ENCODE measurements around the gene POLD2.

POLD2 gene

DNA sequence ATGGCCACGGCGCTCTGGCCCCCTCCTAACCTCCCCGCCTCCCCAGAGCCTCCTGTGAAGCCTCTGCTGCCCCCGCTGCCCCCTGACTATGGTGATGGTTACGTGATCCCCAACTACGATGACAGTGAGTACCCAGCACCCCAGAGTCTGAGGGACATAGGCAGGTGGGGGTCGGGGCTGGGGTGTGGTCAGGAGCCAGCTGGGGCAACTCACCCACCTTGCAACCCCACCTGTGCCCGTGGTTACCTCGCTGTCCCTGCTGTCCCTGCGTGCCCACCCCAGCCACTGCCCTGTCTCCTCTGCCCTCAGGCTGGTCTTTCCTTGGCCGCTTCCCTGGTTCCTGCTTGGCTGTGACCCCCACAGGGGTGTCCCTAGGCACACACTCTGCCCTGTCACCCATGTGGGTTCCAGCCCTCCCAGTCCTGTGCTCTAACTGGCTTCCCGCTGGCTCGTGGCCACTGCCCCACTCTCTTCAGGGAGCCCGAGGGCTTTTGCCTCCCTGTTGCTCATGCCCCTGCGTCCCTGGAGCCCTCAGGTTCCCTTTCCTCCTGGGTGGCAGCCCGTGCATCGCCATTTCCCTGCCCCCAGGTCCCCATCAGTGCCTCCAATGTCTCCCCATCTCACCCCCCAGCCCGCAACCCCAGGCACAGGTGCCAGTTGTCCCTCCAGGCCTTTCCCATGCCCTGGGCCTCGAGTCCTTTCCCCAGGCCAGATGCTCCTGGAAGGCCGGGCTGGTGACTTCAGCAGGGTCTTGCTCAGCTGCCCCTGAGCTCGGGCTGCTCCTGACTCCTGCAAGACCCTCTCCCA lies 15.2 kb downstream of the POLD2 start:
- no peak for DNase-seq (ENCODE audit: low read depth)
- TF ChIP-seq POLR2A (IDR thresholded peaks at IDR 0.05; ENCODE audit: extremely low read depth, insufficient read length) = no peak
- no peak for TF ChIP-seq MAX (IDR thresholded peaks at IDR 0.05; ENCODE audit: low read depth, low read length)
- TF ChIP-seq CTCF (IDR thresholded peaks at IDR 0.05; ENCODE audit: low read depth, low read length) = no peak
- no peak for TF ChIP-seq MYC (IDR thresholded peaks at IDR 0.05; ENCODE audit: low read depth, low read length)
- H3K4me3 ChIP-seq (ENCODE audit: low read depth, low read length) = no peak overlapping the region

DNA sequence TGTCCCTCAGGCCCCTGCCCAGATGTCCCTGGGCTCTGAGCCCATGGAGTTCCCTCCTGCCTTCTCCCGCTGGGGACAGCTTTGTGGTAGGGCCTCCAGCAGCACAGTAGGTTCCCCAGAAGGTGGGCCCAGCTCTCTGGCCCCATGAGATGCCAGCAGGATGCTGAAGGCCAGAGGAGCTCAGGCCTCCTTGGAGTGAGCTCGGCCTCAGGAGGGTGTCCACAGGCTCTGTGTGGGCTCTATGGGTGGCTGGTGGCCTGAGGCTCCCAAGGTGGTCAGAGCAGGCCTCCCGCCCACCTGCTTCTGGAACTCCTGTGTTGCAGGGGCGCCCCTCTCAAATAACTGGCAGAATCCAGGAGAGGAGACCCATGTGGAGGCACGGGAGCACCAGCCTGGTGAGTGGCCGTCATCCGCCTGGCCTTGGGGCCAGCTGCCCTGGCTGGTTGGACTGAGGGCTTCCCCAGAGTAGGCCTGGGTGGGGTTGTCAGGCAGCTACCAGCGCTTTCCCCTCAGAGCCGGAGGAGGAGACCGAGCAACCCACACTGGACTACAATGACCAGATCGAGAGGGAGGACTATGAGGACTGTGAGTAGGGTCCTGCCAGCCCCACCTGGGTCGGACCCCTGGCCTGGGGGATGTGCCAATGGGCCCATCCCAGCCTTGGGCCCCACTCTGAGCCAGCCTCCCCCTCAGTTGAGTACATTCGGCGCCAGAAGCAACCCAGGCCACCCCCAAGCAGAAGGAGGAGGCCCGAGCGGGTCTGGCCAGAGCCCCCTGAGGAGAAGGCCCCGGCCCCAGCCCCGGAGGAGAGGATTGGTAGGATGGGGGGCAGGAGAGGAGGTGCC lies 16.0 kb downstream of the POLD2 start:
- H3K4me3 ChIP-seq (ENCODE audit: low read depth, low read length) = no peak overlapping the region
- DNase-seq (ENCODE audit: low read depth) = no peak
- TF ChIP-seq CTCF (IDR thresholded peaks at IDR 0.05; ENCODE audit: low read depth, low read length) (no peak), MAX (IDR thresholded peaks at IDR 0.05; ENCODE audit: low read depth, low read length) (no peak), POLR2A (IDR thresholded peaks at IDR 0.05; ENCODE audit: extremely low read depth, insufficient read length) (no peak), MYC (IDR thresholded peaks at IDR 0.05; ENCODE audit: low read depth, low read length) (no peak)

DNA sequence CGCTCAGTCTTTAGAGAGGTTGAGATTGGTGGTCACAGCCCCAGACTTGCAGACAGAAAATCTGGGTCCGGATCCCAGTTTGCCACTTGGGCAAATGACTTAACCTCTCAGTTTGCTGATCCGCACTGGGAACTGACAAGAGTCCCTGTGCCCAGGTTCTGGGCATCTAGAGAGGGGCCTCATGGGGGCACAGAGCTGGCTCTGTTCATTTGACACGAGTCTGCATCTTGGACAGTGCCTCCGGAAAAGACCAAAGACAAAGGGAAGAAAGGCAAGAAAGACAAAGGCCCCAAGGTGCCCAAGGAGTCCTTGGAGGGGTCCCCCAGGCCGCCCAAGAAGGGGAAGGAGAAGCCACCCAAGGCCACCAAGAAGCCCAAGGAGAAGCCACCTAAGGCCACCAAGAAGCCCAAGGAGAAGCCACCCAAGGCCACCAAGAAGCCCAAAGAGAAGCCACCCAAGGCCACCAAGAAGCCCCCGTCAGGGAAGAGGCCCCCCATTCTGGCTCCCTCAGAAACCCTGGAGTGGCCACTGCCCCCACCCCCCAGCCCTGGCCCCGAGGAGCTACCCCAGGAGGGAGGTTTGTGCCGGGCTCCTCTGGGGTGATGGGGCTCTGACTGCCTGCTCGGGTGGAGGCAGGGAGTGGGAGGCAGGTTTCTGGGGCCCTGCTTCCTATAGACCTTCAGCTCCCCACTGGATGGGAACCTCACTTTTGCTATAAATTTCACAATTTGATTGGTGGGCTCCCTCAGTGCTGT lies 16.9 kb downstream of the POLD2 start:
- H3K4me3 ChIP-seq (ENCODE audit: low read depth, low read length) = no peak overlapping the region
- no peak for TF ChIP-seq MAX (IDR thresholded peaks at IDR 0.05; ENCODE audit: low read depth, low read length)
- TF ChIP-seq POLR2A (IDR thresholded peaks at IDR 0.05; ENCODE audit: extremely low read depth, insufficient read length) = no peak
- no peak for TF ChIP-seq MYC (IDR thresholded peaks at IDR 0.05; ENCODE audit: low read depth, low read length)
- no peak for TF ChIP-seq CTCF (IDR thresholded peaks at IDR 0.05; ENCODE audit: low read depth, low read length)
- no peak for DNase-seq (ENCODE audit: low read depth)

DNA sequence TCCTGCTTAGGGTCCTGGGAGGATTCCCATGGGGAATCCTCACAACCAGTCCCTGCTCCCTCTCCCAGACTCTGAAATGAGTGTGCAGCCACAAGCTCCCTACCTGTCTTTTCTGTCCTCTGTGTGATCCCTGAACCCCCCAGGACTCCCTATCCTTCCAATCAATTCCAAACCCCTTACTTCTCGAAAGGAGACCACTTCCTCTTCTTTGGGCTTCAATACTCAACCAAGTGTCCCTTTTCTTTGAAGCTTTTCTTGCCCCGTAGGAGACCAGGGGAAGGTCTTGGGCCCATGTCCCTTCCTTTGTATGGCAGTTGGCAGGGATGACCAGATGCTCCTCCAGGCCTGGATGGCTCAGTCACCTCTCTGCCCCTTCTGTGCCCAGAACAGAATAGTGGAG lies 17.5 kb downstream of the POLD2 start:
- no peak overlapping the region for H3K4me3 ChIP-seq (ENCODE audit: low read depth, low read length)
- DNase-seq (ENCODE audit: low read depth) = no peak
- TF ChIP-seq CTCF (IDR thresholded peaks at IDR 0.05; ENCODE audit: low read depth, low read length) (no peak), MAX (IDR thresholded peaks at IDR 0.05; ENCODE audit: low read depth, low read length) (no peak), POLR2A (IDR thresholded peaks at IDR 0.05; ENCODE audit: extremely low read depth, insufficient read length) (no peak), MYC (IDR thresholded peaks at IDR 0.05; ENCODE audit: low read depth, low read length) (no peak)

- TF ChIP-seq MAX (IDR thresholded peaks at IDR 0.05; ENCODE audit: low read depth, low read length) = no peak
- TF ChIP-seq MYC (IDR thresholded peaks at IDR 0.05; ENCODE audit: low read depth, low read length) = no peak
- TF ChIP-seq CTCF (IDR thresholded peaks at IDR 0.05; ENCODE audit: low read depth, low read length) = no peak
- no peak for TF ChIP-seq POLR2A (IDR thresholded peaks at IDR 0.05; ENCODE audit: extremely low read depth, insufficient read length)
- no peak for DNase-seq (ENCODE audit: low read depth)
- H3K4me3 ChIP-seq (ENCODE audit: low read depth, low read length) = no peak overlapping the region
These were observed 18.2 kb downstream of the POLD2 start for GRCh38 chr7:44104860-44105771.

All from NB4 (cell line).